GM08714 (cell line): ENCODE data around the gene B3GALT6.

Experiments
- H3K4me3 ChIP-seq: fragments of 200-500 bp; sonication (Bioruptor generic); 2 replicates; pipeline ENCODE4 v1.5.1; 2014; ENCODE audit warnings: mild to moderate bottlenecking, low read length, inconsistent platforms
- ZNF274 ChIP-seq: IDR thresholded peaks from 2 replicates; pipeline ENCODE4 v1.6.1; 2012; ENCODE audit warnings: mild to moderate bottlenecking, low read depth, low read length

The B3GALT6 gene

DNA sequence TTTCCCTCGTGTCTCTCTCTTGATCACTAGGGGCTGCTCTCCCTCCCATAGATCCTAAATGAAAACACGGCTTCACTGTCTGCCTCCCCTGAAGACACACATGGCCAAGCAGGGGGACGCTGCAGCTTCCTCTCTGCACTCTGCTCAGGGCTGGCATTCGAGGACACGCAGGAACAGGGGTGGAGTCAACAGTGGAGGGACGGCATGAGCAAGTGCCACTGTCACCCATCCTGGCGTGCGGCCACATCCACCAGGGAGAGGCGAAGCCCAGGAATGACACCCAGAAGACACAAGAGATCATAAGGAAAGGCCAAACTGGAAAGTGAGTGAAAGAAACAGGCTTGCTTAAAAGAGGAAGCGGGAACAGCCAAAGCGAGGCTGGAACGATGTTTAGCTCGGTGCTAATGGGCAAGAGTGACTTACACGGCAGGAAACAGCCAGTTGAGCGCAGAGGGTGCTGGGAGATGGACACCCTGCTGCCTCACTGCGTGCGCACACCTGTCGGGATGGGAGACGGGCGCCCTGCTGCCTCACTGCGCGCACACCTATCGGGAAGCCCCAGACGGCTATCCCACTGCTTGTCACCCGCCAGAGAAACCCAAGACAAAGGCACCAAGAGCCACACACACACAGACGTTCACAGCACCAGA is 28.0 kb downstream of the B3GALT6 start:
- no peak overlapping the region for H3K4me3 ChIP-seq
- TF ChIP-seq ZNF274 = no peak

DNA sequence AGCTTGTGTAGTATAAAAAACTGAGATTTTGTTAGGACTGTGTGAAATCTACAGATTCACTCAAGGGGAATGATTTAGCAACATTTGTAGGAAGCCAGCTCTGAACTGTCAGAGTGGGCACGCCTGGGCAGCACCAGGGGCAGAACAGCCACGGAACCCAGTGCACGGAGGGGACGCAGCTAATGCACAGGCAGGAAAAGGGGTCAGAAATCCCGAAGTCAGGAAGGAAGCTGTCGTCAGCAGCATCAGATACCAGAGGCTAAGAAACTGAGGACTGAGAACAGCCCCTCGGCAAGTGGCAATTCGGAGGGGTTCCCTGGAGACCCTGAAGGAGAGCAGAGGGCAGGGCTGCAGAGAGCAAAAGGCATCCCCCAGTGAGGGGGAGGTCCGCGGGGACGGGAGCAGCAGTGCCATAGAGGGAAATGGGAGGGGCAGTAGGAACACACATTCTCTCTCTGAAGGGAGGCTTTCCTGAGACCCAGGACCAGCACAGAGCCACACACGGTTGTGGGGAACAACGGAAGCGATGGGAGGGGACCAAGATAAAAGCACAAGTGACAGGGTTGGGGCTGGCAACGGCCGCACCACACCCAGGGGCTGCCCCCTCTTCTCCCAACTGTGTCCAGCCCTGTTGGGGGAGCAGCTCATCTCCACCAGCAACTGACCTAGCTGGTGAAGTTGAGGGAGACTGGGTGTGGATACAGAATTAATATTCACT is 29.0 kb downstream of the B3GALT6 start:
- no peak overlapping the region for H3K4me3 ChIP-seq
- TF ChIP-seq ZNF274 = no peak

DNA sequence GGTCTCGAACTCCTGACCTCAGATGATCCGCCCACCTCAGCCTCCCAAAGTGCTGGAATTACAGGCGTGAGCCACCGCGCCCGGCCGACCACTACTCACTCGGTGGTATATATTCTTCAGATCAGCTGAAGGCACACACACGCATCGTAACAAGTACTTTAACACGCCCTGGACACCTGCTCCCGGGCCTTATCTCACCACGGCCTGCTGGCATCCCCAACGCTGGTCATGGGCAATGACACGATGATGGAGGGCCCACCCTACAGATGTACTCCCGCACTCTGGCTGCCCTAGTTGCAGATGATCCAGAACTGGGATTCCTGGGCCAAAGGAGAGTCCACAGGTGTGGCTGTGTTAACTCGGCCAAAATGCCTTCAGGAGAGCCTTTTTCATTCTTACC is 30.0 kb downstream of the B3GALT6 start:
- no peak overlapping the region for H3K4me3 ChIP-seq
- TF ChIP-seq ZNF274 = no peak

DNA sequence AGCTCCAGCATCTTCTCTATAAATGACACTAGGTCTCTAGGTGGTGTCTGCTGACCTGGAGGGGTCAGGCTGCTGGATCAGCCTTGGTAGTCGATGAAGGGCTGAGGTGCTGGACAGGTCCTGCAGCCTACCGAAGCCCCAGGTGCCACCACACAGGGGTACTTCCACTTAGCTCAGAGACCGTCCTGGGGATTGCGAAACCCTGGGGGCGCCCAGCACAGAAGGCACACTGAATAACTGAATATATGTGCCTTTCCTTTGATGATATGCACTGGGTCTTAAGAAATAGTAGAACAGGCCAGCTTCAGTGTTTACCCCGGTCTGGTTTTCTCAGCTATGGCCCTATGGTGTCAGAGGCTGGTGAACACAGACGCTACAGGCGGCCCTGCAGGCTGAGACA is 30.7 kb downstream of the B3GALT6 start:
- no peak overlapping the region for H3K4me3 ChIP-seq
- TF ChIP-seq ZNF274 = no peak

DNA sequence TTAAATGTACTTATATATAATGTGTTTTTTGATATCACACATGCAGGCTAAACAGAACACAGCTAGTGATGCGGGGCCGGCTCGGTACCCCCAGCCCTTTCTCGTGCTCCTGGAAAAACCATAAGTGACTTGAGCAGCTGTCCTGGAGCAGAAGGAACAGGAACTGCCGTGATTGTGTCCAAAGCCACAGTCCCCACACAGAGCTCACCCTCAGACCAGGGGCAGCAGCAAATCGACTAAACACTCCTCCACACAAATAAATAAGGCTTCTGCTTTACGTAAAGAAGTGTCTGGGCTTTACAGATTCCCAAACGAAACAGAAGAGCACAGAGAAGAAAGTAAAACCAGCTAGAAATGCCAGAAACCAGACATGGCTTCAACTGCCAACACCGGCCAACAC is 32.0 kb downstream of the B3GALT6 start:
- H3K4me3 ChIP-seq = no peak overlapping the region
- no peak for TF ChIP-seq ZNF274

DNA sequence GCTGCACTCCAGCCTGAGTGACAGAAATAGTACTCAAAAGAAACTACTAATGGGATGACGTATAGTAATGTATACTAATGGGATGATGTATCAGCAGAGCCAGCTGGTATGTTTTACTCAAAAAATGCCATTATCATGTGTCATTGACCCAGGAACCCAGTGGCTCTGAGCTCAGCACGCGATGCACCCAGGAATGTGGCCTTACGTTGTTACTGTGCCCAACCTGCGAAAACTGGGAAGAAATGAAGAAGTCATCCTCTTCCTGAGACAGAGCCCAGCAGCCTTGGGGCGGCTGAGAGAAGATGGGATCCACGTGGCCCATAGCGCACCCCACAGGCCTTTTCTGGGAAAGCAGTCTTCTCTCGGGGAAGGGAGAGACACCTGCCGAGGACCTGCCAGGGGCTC is 32.8 kb downstream of the B3GALT6 start:
- no peak for TF ChIP-seq ZNF274
- H3K4me3 ChIP-seq = no peak overlapping the region

DNA sequence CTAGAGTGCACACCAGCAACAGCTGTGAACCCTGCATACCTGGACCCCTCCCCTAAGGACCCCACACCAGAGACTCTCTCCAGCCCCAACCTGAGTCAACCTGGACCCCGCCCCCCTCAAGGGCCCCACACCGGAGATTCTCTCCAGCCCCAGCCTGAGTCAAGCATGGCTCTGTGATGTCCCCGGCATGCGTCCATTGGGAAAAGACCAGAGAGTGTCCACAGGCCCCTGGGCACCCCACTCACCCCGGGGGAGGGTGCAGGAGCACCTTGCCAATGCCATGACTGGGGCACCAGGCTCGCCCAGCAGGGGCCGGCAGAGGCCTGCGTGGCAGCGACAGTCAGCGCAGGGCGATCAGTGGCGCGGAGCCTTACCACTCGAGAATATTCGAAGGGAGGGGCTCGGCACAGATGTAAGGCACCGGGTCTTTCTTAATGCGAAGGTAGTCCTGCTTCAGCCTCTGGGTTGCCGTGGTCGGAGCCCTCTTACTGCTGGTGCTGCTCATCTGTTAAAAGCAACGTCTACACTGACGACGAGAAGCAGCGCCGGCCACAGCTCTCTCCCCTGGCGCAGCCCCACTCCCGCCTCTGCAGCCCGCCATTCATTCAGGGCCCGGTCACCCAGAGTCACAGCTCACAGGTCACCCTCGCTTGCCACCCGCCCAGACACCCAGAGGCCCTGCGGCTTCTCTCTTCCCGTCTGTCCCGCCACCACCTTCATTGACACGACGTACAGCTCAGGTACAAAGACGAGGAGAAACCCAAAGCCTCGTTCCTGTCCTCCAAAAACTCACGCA is 35.6 kb downstream of the B3GALT6 start:
- no peak overlapping the region for H3K4me3 ChIP-seq
- TF ChIP-seq ZNF274 = no peak

DNA sequence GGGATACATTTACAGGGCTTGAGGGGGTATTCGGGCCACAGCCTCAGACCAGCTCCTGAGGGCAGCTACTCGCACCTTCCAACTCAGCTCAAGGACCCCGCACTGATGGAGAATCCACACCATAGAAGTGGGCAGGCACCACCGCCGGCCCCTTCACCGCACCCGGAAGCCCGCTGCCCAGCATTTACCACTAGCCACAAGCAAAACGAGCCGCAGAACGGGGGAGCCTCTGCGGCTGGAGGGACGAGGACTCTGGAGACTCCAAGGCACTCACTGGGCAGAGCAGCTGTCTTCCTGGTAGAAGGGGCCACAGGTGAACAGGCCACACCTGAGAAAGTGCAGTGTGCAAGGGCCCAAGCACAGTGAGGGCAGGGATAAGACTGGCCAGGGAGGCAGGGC is 36.2 kb downstream of the B3GALT6 start:
- TF ChIP-seq ZNF274 = no peak
- no peak overlapping the region for H3K4me3 ChIP-seq

DNA sequence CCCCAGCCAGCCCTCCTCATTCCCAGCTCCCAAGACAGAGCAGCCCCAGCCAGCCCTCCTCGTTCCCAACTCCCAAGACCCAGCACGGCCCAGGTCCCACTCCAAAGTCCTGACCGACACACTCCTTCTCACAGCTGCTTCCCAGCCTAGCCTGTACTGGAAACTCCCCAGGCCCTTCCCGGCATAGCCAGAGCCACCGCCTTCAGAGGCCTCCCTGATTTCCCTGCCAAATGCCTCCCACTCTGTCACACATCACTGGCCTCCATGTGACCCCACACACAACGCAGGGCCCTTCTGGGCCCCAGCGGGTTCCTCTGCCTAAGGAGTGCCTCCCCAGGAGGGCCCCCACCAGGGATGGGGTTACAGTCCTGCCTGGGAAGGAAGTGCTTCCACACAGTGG is 38.8 kb downstream of the B3GALT6 start:
- no peak overlapping the region for H3K4me3 ChIP-seq
- no peak for TF ChIP-seq ZNF274

DNA sequence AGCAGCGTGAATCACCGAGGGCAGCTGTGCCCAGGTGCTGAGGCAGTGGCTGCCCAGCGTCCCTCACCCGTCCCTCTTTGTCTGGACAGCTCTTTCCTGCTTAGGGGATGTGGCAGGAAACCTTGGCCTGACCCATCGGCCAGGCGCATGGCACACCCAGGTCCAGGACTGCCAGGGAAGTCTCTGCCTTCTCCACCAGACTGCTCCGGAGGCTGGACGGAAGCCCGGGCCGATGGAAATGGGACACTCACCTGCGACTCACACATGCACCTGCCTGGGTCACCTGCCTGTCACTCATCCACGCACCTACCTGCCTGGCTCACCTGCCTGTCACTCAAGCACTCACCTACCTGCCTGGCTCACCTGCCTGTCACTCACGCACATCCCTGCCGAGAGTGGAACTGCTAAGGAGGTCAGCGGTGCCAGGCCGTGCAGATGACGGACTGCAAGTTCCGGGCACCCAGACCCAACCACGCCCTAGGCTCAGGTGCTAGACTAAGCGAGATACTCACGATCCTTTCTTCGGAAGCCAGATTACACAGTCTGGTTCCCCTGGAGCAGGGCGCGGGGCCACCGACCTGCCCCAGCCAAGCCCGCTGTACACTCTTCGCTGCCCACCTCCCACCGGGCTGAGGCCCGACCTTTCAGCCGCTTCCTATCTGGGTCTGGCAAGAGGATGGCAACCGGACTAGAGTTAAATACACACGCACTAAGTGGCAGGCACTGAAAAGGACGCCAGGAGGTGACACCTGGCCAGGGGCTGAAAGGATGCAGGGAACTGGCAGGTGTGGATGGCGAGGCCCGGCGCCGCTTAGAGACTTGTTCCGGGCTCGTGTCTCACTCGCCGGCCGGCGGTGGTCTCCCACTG is 40.5 kb downstream of the B3GALT6 start:
- no peak for TF ChIP-seq ZNF274

DNA sequence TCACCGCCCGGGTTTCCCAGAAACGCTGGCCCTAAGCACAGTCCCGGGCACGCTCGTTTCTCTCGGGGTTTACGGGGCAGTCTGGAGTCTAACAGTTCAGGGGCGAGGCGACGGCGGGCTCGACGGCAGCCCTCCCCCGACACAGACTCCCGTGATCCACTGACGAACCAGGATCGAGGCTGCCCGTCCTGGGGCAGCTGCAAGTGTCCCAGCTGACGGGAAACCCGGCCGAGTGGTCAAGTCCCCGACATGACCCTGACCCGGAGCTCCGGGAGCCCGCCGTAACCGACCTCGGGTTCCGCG is 41.1 kb downstream of the B3GALT6 start:
- TF ChIP-seq ZNF274 = no peak
- peak overlapping the region; percentile 93 for H3K4me3 ChIP-seq

More for the DNA sequence above, 40.5 kb downstream of the B3GALT6 start:
- H3K4me3 ChIP-seq = peak overlapping the region; percentile 93

DNA sequence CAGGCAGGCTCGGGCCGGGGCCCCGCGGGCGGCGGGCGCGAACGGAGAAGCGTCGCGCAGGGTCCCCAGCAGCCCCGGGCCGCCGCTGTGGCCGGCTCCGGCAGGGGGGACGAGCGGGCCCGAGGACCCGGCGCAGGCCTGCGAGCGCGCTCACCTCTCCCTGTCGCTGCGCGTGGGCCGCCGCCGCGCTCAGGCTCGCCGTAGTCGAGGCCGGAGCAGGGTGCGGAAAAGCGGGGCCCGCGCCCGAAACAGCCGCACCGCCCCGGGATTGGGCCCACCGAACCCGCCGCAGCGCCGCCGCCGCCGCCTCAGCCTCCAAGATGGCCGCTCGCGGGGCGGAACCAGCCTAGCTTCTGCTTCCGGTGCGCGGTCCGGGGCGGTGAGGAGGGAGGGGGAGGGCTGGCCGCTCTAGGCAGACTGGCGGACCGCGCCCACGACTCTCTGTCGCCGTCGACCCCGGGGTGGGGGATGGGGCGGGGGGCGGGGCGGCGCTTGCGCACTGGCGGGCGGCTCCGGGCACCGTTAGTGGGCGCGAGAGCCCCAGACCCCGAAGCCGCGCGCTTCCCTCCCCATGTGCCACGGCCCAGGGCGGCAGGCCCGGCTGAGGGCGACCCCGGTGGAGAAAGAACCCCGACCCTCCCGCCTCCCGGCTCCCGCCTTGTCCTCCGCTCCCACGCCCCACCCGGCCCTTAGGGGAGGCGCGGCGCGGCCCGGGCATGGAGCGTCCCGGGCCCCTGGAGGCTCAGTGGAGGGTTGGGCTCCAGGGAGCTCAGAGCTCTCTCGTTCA is 41.7 kb downstream of the B3GALT6 start, which contains the start of gene UBE2J2:
Gene UBE2J2, minus strand, starts transcription at position 343 of the 787 bp plus-strand sequence. CDS start 5,862 bp downstream, outside the sequence.
- TF ChIP-seq ZNF274 = no peak
- peak within 1 kb of the TSS; percentile 93 for H3K4me3 ChIP-seq

DNA sequence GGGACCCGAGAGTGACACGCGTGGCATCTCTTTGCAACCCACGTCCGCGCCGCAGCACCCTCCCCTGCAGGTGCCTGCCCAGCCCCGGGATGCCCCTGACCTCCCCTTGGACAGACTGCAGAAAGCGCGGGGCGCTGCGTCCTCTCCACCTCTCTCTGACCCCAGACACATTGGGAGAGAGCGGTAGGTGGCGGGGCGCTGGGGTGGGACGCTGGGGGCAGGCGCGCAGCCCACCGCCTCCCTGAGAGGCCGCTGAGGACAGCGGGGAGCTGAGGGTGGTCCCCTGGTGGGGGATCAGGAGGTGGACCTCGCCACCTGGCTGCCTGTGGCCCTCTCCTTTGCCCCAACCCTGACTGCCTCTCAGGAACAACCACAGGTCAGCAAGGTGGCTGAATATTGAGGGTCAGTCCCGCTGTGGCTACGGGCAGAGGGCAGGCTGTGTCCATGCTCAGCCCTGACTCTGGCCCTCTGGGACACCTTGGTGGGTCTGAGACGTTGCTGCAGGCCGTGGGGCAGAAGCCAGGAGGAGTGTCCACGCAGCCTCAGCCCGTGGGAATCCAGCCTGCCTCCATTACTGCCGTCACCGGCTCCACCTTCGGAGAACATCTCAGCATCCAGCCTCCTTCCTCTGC is 42.4 kb downstream of the B3GALT6 start:
- no peak for TF ChIP-seq ZNF274

More for the DNA sequence above, 42.4 kb downstream of the B3GALT6 start:
- H3K4me3 ChIP-seq = peak overlapping the region; percentile 69
